HCT116 (cell line): ENCODE measurements around the gene REEP6.

Source experiments
- CBX3 ChIP-seq: IDR thresholded peaks from 2 replicates; pipeline ENCODE4 v1.6.1; 2012; ENCODE audit warnings: low read depth
- CTCF ChIP-seq, 3 experiments: fragments of 200-600 bp in 1 of 3; sonication (generic) in 1 of 3; IDR thresholded peaks in 2 of 3; conservative IDR thresholded peaks in 1 of 3; 2 replicates each; pipeline ENCODE4 v1.5.1; 2012 to 2017; ENCODE audit warnings: low read depth in 2 of 3, low read length in 2 of 3, antibody characterized with exemption in 1 of 3, borderline replicate concordance in 1 of 3, control low read depth in 1 of 3, mild to moderate bottlenecking in 1 of 3, mixed read lengths in 1 of 3, mixed run types in 1 of 3, moderate library complexity in 1 of 3; ENCODE audit not compliant: insufficient read depth in 1 of 3
- EGR1 ChIP-seq: IDR thresholded peaks from 2 replicates; pipeline ENCODE4 v1.6.1; 2012; ENCODE audit warnings: low read depth
- EZH2 ChIP-seq: fragments of 200-600 bp; sonication (generic); IDR thresholded peaks from 2 replicates; pipeline ENCODE4 v1.6.1; 2017; ENCODE audit warnings: antibody characterized with exemption, mixed run types
- EZH2phosphoT487 ChIP-seq: fragments of 200-600 bp; IDR thresholded peaks from 2 replicates; pipeline ENCODE4 v1.6.1; 2018; ENCODE audit warnings: antibody characterized with exemption, borderline replicate concordance
- POLR2A ChIP-seq: IDR thresholded peaks from 2 replicates; pipeline ENCODE4 v1.7.0; 2011; ENCODE audit warnings: borderline replicate concordance; ENCODE audit not compliant: insufficient read depth, insufficient read length; ENCODE audit errors: extremely low read depth
- POLR2AphosphoS5 ChIP-seq: IDR thresholded peaks from 2 replicates; pipeline ENCODE4 v1.6.1; 2011; ENCODE audit warnings: mild to moderate bottlenecking, low read depth, low read length, moderate library complexity
- SIN3A ChIP-seq: IDR thresholded peaks from 2 replicates; pipeline ENCODE4 v1.6.1; 2012; ENCODE audit warnings: low read depth
- ZFX ChIP-seq: fragments of 450-650 bp; IDR thresholded peaks from 2 replicates; pipeline ENCODE4 v1.6.1; 2017
- TF ChIP-seq, protein P1 (sequence below): IDR thresholded peaks from 2 replicates; pipeline ENCODE4 v1.6.1; 2012
- TF ChIP-seq, protein P2 (sequence below): IDR thresholded peaks from 2 replicates; pipeline ENCODE4 v1.6.1; 2012

- TF ChIP-seq CTCF (IDR thresholded peaks at IDR 0.05 in 2 of 3, conservative IDR thresholded peaks at IDR 0.05 in 1 of 3; ENCODE audit: borderline replicate concordance in 1 of 3, insufficient read depth in 1 of 3, low read depth in 2 of 3, low read length in 2 of 3) (peak; percentile 71 to 87 (median 84); a peak in 5 of 6 replicates), POLR2AphosphoS5 (no peak), EZH2phosphoT487 (no peak), EGR1 (peak; percentile 93), SIN3A (no peak), POLR2A (no peak), CBX3 (no peak), ZFX (no peak), EZH2 (no peak)
- TF ChIP-seq, protein P1, sequence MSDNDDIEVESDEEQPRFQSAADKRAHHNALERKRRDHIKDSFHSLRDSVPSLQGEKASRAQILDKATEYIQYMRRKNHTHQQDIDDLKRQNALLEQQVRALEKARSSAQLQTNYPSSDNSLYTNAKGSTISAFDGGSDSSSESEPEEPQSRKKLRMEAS: no peak
- TF ChIP-seq, protein P2, sequence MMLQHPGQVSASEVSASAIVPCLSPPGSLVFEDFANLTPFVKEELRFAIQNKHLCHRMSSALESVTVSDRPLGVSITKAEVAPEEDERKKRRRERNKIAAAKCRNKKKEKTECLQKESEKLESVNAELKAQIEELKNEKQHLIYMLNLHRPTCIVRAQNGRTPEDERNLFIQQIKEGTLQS: no peak
Observed at GRCh38 chr19:1513499-1514294, 22.7 kb downstream of the REEP6 start.
